ENCODE data around the gene MMD. TPM values are rescaled to one million over a fixed set of nuclear protein-coding genes. Genes with fewer than 3 reads are reported as not detected.

The MMD gene
- total and polyA plus RNA-seq, 2 donors (not counting 1 experiment from before 2014, with no cell fraction given): 19.2 to 29.4 TPM

GRCh38 chr17:55441544-55441943 is 19.9 kb upstream of the MMD start:
- TF ChIP-seq EZH2 (IDR thresholded peaks at IDR 0.05; ENCODE audit: borderline replicate concordance, insufficient read depth, low read depth, low read length, poor library complexity, severe bottlenecking) (no peak), CTCF (IDR thresholded peaks at IDR 0.05) (no peak)
- no peak for DNase-seq
- ChIA-PET CTCF (interaction anchor here (1.8 kb wide), 1 partner anchor 20 kb away, joined by 4 read pairs; the partner anchor contains the start of gene MMD), POLR2A (no interaction called here)
- Mint-ChIP-seq H3K27me3 (no peaks in the 10 kb centered on the region), H3K4me1 (peaks cover 39% of the 10 kb centered on the region), H3K4me3 (no peak overlapping the region), H3K27ac (no peak overlapping the region), H3K9me3 (ENCODE audit: insufficient read depth) (no peaks in the 10 kb centered on the region)
- Histone ChIP-seq H3K27me3 (replicated peaks in 1 of 4; ENCODE audit: control extremely low read depth in 1 of 4, control insufficient read depth in 3 of 4, insufficient read depth in 4 of 4, low read length in 3 of 4) (peaks cover 0 to 13% (median 6%) of the 10 kb centered on the region in 4 experiments), H3K4me3 (ENCODE audit: control extremely low read depth in 1 of 5, extremely low read depth in 1 of 5, insufficient read depth in 1 of 5, low read depth in 2 of 5, low read length in 4 of 5) (no peak overlapping the region), H3K9me3 (ENCODE audit: control extremely low read depth in 1 of 3, control insufficient read depth in 2 of 3, insufficient read depth in 1 of 3, low read length in 2 of 3) (no peaks in the 10 kb centered on the region), H3K4me1 (ENCODE audit: control insufficient read depth in 2 of 2, insufficient read depth in 2 of 2, low read length in 2 of 2) (peaks cover 27 to 30% of the 10 kb centered on the region in 2 donors), H2AFZ (ENCODE audit: insufficient read depth, low read depth, low read length, poor library complexity, severe bottlenecking) (no peak overlapping the region), H3K27ac (ENCODE audit: low read length in 2 of 2) (no peak overlapping the region), H3K9ac (ENCODE audit: low read length) (no peak overlapping the region), H3K36me3 (replicated peaks in 1 of 2; ENCODE audit: control extremely low read depth in 1 of 2, control insufficient read depth in 1 of 2, extremely low read depth in 1 of 2, insufficient read depth in 2 of 2, low read length in 1 of 2) (no peaks in the 10 kb centered on the region), H3K79me2 (ENCODE audit: control insufficient read depth, insufficient read depth, low read length) (no peaks in the 10 kb centered on the region), H4K20me1 (ENCODE audit: control insufficient read depth, insufficient read depth, low read length, poor library complexity, severe bottlenecking) (no peaks in the 10 kb centered on the region), H3K4me2 (replicated peaks; ENCODE audit: low read depth, low read length, poor library complexity, severe bottlenecking) (no peak overlapping the region)
- intact Hi-C loops (cut with micrococcal nuclease): no loop called here
- 100% methylated on average over 1 of the region's 2 CpGs for WGBS (ENCODE audit: insufficient coverage)
- ATAC-seq (ENCODE audit: low read depth): no peak

- DNase-seq (no peak), ATAC-seq (ENCODE audit: low read depth) (no peak)
- intact Hi-C loops (cut with micrococcal nuclease): no loop called here
- H3K9ac ChIP-seq (ENCODE audit: low read length): no peak overlapping the region
- H3K27me3 Mint-ChIP-seq: no peaks in the 10 kb centered on the region
- no peak overlapping the region for H3K4me3 Mint-ChIP-seq
- no peak overlapping the region for H3K27ac Mint-ChIP-seq
- no peaks in the 10 kb centered on the region for H3K36me3 ChIP-seq (replicated peaks in 1 of 2; ENCODE audit: control extremely low read depth in 1 of 2, control insufficient read depth in 1 of 2, extremely low read depth in 1 of 2, insufficient read depth in 2 of 2, low read length in 1 of 2)
- no peak overlapping the region for H3K4me2 ChIP-seq (replicated peaks; ENCODE audit: low read depth, low read length, poor library complexity, severe bottlenecking)
- no peak overlapping the region for H3K27ac ChIP-seq (ENCODE audit: low read length in 2 of 2)
- ChIA-PET CTCF (interaction anchor here (0.6 to 1.1 kb wide), 2 partner anchors 15 to 331 kb away, joined by 3 read pairs; no protein-coding TSS in a partner anchor), POLR2A (no interaction called here)
- no peak overlapping the region for H2AFZ ChIP-seq (ENCODE audit: insufficient read depth, low read depth, low read length, poor library complexity, severe bottlenecking)
- H3K4me1 ChIP-seq (ENCODE audit: control insufficient read depth in 2 of 2, insufficient read depth in 2 of 2, low read length in 2 of 2): peaks cover 32 to 35% of the 10 kb centered on the region in 2 donors
- H3K79me2 ChIP-seq (ENCODE audit: control insufficient read depth, insufficient read depth, low read length): no peaks in the 10 kb centered on the region
- H3K4me1 Mint-ChIP-seq: peaks cover 44% of the 10 kb centered on the region
- H3K27me3 ChIP-seq (replicated peaks in 1 of 4; ENCODE audit: control extremely low read depth in 1 of 4, control insufficient read depth in 3 of 4, insufficient read depth in 4 of 4, low read length in 3 of 4): peaks cover 0 to 13% (median 6%) of the 10 kb centered on the region in 4 experiments
- H3K9me3 Mint-ChIP-seq (ENCODE audit: insufficient read depth): no peaks in the 10 kb centered on the region
- TF ChIP-seq CTCF (IDR thresholded peaks at IDR 0.05) (no peak), EZH2 (IDR thresholded peaks at IDR 0.05; ENCODE audit: borderline replicate concordance, insufficient read depth, low read depth, low read length, poor library complexity, severe bottlenecking) (no peak)
- no peak overlapping the region for H3K4me3 ChIP-seq (ENCODE audit: control extremely low read depth in 1 of 5, extremely low read depth in 1 of 5, insufficient read depth in 1 of 5, low read depth in 2 of 5, low read length in 4 of 5)
- WGBS (ENCODE audit: insufficient coverage): no CpG with 5 or more reads among the region's 3 CpGs
- H4K20me1 ChIP-seq (ENCODE audit: control insufficient read depth, insufficient read depth, low read length, poor library complexity, severe bottlenecking): no peaks in the 10 kb centered on the region
- no peaks in the 10 kb centered on the region for H3K9me3 ChIP-seq (ENCODE audit: control extremely low read depth in 1 of 3, control insufficient read depth in 2 of 3, insufficient read depth in 1 of 3, low read length in 2 of 3)
Measured at GRCh38 chr17:55440391-55440790, 18.8 kb upstream of the MMD start.

Measured in B cell (primary cell).